Measurements from ENCODE around the gene LAMC1.

GRCh38 chr1:183023146-183023600, at the start of gene LAMC1:
- no peak for TF ChIP-seq POLR2A (IDR thresholded peaks at IDR 0.05; ENCODE audit: low read depth, low read length)
- TF ChIP-seq POLR2AphosphoS5 (IDR thresholded peaks at IDR 0.05; ENCODE audit: low read depth, low read length) = no peak
- no peak for TF ChIP-seq TAF1 (IDR thresholded peaks at IDR 0.05; ENCODE audit: borderline replicate concordance, low read depth, low read length)

Data from GM12892 (cell line).